Coronary artery (tissue), 2 donors: ENCODE results near the gene GLYATL1.

ENCODE experiments used
- DNase-seq: peaks from one replicate; pipeline ENCODE4 v3.0.0-alpha.2; 2017; ENCODE audit warnings: low spot score
- H3K27ac ChIP-seq, 2 donors: fragments of 200-600 bp; sonication (generic); one replicate each; pipeline ENCODE4 v1.5.1; 2016 to 2019
- H3K4me3 ChIP-seq: fragments of 200-600 bp; sonication (generic); 2 replicates; pipeline ENCODE4 v1.5.1; 2016; ENCODE audit warnings: mild to moderate bottlenecking, moderate library complexity
- TF ChIP-seq, protein P1 (sequence below): fragments of 200-600 bp; sonication (generic); IDR thresholded peaks from one replicate; pipeline ENCODE4 v1.5.1; 2019; ENCODE audit warnings: antibody characterized with exemption

The GLYATL1 gene, protein sequence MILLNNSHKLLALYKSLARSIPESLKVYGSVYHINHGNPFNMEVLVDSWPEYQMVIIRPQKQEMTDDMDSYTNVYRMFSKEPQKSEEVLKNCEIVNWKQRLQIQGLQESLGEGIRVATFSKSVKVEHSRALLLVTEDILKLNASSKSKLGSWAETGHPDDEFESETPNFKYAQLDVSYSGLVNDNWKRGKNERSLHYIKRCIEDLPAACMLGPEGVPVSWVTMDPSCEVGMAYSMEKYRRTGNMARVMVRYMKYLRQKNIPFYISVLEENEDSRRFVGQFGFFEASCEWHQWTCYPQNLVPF

DNA sequence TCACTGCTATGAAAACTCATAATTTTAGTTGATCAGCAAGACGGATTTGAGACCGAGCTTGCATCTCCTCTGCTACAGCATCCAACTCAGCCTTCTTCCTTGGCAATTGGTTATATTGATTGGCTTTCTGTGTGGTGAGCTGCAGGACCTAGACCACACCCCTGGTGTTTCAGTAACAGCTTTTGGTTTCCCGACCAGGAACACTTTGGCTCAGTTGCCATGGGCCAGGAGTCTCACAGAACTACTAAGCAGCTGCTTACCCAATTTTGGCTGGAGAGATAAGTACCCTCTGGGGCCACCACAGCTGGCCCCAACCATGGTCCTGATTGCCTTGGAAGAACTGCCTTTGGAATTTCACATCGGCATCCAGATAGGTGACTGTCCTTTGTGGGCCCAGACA lies at the start of gene GLYATL1:
GLYATL1 (plus strand) TSS at position 212 of the 400 bp plus-strand sequence. CDS start 7,600 bp downstream, outside the sequence.
- no peak for DNase-seq
- Histone ChIP-seq H3K27ac (no peak within 1 kb of the TSS), H3K4me3 (no peak within 1 kb of the TSS)
- TF ChIP-seq, protein P1, sequence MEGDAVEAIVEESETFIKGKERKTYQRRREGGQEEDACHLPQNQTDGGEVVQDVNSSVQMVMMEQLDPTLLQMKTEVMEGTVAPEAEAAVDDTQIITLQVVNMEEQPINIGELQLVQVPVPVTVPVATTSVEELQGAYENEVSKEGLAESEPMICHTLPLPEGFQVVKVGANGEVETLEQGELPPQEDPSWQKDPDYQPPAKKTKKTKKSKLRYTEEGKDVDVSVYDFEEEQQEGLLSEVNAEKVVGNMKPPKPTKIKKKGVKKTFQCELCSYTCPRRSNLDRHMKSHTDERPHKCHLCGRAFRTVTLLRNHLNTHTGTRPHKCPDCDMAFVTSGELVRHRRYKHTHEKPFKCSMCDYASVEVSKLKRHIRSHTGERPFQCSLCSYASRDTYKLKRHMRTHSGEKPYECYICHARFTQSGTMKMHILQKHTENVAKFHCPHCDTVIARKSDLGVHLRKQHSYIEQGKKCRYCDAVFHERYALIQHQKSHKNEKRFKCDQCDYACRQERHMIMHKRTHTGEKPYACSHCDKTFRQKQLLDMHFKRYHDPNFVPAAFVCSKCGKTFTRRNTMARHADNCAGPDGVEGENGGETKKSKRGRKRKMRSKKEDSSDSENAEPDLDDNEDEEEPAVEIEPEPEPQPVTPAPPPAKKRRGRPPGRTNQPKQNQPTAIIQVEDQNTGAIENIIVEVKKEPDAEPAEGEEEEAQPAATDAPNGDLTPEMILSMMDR = no peak

DNA sequence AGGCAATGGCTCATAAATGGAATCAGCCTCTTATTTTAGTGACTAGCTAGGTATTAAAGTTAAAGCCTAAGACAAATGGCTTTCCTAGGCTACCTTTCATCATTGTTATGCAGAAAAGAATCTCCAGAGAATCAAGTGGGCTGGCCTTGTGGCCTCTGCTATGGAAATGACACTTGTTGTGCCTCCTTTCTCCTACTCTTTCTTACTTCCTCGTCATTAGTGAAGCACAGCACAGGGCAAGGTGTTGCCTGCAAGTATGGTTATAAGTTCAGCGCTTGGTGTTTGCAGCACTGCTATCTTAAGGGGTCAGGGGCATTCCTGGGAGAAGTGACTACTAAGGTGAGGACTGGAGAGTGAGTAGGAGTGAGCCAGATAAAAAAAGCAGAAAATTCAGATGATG lies 45.4 kb upstream of the GLYATL1 start:
- DNase-seq = no peak
- Histone ChIP-seq H3K27ac (no peak overlapping the region), H3K4me3 (no peak overlapping the region)
- TF ChIP-seq, protein P1 = no peak

DNA sequence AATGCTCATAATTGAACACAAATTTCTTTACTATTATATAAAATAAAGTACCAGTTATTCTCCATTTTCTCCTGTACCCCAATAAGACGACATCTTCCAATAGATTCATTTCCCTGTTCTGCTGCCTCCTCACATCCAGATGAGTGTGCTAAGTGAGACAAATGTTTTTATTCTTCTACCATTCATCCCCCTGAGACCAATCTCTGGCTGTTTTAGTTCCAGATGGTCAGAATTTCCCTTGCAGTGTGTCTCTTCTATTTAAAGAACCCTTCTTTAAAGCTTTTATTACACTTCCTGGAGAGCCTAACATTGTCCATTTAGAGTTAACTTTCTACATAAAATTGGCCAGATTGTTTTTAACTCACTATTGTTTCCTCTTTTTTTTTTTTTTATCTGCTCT lies 41.2 kb upstream of the GLYATL1 start:
- TF ChIP-seq, protein P1 = no peak
- no peak for DNase-seq
- no peak overlapping the region for H3K27ac ChIP-seq

DNA sequence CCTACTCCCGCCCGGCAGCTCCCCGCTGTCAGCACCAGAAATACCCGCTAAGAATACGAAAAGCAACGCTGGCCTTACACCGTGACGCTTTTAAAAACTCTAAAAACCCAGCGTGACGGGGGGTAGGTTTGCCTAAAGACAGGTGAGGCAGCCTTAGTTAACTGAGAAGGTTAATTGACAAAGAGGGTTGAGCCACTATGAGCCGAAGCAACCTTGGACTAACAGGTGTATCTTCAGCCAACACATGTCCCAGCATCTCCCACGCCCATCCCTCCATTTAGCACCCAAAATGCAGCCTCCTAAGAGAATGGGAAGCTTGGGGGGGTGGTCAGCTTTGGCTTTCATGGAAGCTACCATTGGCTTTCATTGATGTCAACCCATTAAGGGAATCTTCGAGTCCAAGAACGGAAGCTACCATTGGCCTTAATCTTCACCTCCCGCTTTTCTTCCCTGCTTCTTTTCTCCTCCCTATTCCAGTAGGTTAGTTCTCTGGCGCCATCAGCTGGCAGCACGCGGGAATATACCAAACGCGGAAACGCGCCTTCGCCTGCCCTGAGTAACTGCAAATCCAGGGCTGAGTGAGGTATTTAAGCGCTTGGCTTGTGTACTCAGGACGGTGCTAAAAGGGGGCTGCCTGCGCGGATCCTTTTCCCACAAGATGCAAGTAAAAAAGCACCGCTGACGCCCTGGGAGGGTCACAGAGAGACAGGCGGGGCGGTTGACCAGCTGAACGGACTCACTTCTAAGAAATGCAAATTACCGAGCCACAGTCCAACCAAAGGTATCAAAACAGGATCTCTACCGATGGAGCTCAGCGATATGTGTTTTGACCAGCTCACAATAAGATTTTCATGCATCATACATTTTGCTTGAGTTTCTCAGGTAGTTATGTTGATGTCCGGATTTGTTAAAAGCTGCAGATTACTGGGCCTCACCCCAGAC lies 38.5 kb upstream of the GLYATL1 start:
- Histone ChIP-seq H3K4me3 (no peak overlapping the region), H3K27ac (no peak overlapping the region)
- TF ChIP-seq, protein P1 = no peak
- DNase-seq = no peak

More for the DNA sequence above, 41.2 kb upstream of the GLYATL1 start:
- no peak overlapping the region for H3K4me3 ChIP-seq

DNA sequence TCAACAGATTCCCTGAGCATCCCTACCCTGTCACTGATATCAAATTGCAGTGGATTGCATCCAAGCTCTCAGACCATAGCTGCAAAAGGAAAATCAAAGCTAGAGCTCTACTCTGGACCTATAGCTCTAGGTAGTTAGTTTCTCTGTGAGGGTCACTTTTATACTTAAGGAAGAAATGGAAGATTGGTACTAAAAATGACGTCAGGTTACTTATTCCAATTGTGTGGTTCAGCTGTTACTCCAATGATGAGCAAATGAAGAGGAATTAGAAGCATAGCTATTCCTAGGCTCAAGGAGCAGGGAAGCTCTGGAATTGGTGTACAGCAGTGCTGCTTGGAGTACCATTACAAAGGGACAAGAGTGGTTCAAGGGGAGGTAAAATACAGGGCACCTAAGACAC lies 36.4 kb upstream of the GLYATL1 start:
- TF ChIP-seq, protein P1 = no peak
- Histone ChIP-seq H3K27ac (no peak overlapping the region), H3K4me3 (no peak overlapping the region)
- no peak for DNase-seq

DNA sequence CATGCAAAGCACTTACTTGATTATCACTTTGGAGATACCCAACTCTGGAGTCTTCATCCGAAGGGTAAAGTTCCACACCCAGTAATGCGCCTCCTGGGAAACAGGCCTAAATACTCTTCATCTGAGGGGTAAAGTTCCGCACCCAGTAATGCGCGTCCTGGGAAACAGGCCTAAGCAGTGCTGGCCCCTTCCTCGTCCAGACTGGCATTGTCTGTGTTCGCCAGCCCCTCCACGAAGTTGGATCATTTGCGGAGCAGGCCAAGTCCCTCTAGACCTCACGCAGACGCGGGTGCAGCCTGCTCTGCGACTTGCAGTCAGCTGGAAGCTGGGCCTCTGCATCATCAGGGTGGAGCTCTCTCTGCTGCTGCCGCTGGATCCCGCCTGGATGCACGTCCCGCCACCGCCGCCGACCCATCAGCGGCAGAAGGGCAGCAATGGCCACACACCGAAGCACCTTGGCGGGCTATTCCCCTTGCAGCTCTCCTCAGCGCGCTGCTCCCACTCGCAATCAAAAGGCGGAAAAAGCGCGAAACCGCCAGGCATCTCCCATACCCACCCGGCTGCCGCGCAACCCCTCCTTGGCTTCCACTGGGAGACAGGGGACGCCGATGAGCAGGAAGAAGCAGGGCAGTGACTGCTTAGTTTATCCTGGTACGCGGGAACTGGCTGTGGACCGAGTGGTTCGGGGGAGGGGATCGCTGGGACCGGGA lies 34.1 kb upstream of the GLYATL1 start:
- Histone ChIP-seq H3K4me3 (peak overlapping the region; percentile 63), H3K27ac (peak overlapping the region in 1 of 2 donors; percentile 65)
- TF ChIP-seq, protein P1 = no peak
- DNase-seq = no peak
